Frontal cortex (tissue), 4 donors: ENCODE data around the gene IFITM10. TPM values are rescaled to one million over a fixed set of nuclear protein-coding genes. Genes with fewer than 3 reads are reported as not detected.

Experiments
- DNase-seq, 2 donors: peaks; one replicate each; pipeline ENCODE4 v3.0.0; 2012; ENCODE audit warnings: low spot score in 2 of 2
- FAIRE-seq: peaks from 2 replicates; lab custom pipeline; 2012; peaks lifted over from hg19 to GRCh38; lab: Jason Lieb, UNC
- total RNA-seq: library from RNA; depleted of rRNA; stranded (reverse); fragments of >200 nt; gene quantifications from one replicate; pipeline ENCODE4 v1.2.3, GENCODE V29; 2014
- donor health status: control.
- donor health status: control.
- donor health status: control.

Gene IFITM10
- total RNA-seq, 1 donor from 2014 or later, result 0.41 TPM

DNA sequence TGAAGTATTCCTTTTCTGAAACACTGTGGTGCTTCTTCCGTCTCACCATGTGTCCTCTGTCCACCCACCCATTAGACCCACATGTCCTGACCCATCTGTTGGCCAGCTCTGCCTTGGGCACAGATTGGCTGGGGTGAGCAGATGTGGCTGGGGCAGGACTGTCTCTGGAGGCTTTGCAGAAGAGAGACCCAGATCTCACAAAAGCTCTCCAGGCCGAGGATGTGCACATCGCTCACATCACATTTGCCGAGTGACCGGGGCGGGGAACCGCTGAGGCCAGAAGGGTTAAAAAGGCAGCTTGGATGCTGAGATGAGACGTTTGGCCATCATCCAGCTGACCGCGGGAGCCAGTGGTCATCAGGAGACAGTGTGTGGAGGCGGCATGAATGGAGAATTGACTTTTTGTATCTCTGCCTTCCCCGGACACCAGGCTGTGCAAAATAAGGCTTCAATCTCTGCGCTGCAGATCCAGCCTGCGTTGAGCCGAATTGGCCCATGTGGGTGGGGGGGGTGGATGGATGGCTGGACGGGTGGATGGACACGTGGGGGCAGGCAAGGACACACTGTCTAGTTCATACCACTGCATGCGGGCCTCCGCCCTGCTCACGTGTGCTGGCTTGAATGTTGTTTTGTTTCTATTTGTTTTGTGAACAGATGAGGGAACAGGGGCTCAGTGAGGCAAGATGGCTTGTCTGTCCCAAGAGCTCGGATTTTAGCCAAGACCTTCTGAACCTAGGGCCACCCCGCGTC is 6.1 kb downstream of the IFITM10 start:
- FAIRE-seq (no peak), DNase-seq (peak; percentile 53 to 70)

DNA sequence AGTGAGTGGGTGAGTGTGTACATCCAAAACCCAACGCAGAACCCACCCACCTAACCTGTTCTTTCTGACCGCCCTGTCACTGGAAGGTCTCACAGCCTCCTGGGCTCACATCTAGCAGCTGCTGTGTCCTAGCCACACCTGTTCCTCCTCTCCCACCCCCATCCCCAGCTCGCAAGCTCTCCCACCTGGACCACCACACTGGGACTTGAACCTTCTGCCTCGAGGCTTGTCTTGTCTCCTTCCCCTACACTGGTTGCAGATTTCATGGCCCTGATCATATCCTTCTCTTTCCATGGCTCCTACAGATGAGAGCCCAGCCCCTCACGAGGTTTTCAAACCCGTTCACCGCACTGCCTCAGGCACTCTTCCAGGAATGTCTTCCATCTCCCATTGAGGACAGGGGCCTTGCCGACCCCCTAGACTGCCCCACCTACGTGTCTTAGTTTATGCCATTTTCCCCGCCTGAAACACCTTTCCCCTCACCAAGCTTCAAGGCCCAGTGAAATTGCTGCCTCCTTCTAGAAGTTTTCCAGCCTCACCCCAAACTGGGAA is 6.7 kb downstream of the IFITM10 start:
- no peak for FAIRE-seq
- no peak for DNase-seq

DNA sequence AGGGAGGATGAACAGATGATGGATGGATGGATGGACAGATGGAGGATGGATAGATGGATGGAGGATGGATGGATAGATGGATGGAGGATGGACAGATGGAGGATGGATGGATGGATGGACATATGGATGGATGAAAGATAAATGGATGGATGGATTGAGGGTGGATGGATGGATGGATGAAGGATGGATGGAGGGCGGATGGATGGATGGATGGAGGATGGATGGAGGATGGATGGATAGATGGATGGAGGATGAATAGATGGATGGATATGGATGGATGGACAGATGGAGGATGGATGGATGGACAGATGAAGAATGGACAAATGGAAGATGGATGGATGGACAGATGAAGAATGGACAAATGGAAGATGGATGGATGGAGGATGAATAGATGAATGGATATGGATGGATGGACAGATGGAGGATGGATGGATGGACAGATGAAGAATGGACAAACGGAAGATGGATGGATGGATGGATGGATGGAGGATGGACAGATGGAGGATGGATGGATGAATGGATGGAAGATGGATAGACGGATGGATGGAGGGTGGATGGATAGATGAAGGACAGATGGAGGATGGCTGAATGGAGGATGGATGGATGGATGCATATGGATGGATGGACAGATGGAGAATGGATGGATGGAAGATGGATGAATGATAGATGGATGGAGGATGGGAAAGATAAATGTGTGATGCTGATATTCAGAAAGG is 7.4 kb downstream of the IFITM10 start:
- FAIRE-seq, result no peak
- DNase-seq, result no peak

DNA sequence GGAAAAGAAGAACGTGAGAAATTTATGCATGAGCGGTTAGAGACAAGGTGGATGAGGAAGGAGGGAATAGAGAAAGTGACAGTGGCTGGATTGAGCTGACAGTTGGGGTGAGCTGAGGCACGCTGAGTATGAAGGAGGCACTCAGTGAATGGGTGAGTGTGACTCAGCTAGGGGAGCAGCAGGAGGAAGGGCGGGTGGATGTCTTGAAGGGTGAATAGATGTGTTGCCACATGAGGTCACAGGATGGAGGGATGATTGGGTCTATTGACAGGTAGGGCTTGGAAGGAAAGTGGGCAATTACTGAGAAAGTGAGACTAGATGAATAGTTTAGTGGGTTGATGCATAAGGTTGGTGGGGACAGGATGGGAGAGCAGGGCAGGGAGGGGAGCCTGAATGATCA is 8.0 kb downstream of the IFITM10 start:
- DNase-seq (no peak), FAIRE-seq (no peak)

DNA sequence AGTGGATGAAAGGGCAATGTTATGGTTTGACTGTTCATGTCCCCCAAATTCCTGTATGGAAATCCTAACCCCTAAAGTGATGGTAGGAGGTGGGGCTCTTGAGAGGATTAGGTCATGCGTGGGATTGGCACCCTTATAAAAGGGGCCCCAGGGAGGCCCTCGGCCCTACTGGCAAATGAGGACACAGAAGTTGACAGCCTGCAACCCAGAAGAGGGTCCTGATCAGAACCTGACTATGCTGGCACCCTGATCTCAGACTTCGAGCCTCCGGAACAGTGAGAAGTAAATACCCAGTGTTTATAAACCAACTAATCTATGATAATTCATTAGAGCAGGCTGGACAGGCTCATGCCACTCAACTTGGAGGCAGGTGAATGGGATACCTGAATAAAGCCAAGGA is 8.7 kb downstream of the IFITM10 start:
- DNase-seq (no peak), FAIRE-seq (no peak)

DNA sequence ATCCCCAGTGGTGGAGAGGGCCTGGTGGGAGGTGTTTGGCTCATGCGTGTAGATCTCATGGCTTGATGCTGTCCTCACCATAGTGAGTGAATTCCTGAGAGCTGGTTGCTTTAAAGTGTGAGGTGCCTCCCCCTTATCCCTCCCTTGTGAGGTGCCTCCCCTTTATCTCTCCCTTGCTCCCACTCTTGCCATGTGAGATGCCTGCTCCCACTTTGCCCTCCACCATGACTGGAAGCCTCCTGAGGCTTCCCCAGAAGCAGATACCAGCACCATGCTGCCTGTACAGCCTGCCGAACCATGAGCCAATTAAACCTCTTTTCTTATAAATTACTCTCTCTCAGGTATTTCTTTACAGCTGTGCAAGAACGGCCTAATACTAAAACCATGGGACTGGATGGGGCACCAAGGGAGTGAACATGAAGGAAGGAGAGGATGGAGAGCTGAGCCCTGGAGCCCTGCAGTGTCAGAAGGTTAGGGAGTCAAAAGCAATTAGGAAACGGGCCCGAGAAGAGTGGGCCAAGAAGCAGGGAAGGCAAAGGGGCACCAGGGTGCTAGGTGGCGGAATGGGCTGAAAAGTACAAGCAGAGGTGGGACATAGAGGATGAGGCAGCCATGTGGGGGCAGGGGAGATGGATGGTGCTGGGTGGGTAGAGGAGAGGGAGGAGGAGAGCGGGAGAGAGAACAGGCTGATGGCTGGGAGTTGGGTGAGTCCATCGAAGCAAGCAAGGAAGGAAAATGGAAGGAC is 9.4 kb downstream of the IFITM10 start:
- DNase-seq (no peak), FAIRE-seq (no peak)

DNA sequence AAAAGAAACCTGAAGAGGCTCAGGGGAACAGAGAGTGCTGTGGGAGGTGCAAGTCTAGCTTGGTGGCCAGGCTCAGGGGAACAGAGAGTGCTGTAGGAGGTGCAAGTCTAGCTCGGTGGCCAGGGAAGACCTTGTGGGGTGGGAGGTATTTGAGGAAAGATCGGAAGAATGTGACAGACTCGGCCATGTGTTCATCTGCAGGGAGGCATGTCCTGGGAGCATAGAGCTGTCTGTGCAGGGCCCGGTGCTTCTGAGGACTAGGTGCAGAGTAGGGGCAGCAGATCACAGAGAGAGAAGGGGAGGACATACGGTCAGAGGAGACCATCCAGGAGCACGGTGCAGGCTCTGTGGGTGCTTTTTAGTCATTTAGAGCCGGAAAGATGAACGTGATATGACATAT is 10.8 kb downstream of the IFITM10 start:
- DNase-seq (peak in 1 of 2 donors; percentile 13), FAIRE-seq (no peak)

DNA sequence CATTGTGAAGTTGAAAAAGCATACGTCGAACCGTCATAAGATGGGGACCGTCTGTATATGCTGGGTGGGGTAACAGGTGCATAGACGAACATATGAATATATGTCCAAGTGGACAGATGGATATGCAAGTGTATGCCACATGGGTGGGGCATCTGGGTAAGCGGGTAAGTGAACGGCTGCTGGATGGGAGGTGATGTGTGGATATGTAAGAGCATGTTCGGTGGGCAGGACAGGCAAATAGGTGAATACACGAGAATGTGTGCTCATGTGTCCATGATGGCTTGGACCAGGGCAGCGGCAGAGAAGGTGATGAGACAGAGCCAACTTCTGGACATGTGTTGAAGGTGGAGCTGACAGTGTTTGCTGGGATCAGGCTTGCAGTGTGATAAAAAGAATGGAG is 12.0 kb downstream of the IFITM10 start:
- no peak for FAIRE-seq
- no peak for DNase-seq

DNA sequence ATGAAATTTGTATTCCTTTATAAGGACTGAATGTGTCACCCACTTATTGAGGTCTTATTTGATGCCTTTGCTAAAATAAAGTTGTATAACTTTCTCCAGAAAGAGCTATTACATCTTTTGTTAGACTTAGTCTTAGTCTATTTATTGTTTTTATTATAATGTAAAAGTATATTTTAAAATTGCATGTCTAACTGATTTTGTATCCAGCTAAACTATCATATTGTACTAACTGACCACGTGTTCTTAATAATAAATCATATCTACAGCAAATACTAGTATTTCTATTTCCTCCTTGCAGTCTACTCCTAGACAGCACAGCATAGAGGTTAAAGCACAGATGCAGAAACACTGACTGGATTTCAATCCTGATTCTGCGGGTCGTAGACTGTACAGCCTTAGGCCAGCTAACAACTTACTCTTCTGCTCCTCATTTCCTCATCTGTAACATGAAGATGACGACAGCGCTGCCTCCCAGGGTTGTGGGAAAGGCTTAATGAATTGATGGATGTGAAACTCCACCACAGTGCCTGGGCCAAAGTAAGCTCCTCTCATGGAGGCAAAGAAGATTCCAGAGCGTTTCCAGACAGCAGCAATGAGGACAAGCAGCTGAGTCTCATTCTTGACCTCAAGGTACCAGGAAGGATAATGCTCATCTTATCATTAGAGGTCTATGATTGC is 13.2 kb downstream of the IFITM10 start:
- FAIRE-seq, result no peak
- no peak for DNase-seq

DNA sequence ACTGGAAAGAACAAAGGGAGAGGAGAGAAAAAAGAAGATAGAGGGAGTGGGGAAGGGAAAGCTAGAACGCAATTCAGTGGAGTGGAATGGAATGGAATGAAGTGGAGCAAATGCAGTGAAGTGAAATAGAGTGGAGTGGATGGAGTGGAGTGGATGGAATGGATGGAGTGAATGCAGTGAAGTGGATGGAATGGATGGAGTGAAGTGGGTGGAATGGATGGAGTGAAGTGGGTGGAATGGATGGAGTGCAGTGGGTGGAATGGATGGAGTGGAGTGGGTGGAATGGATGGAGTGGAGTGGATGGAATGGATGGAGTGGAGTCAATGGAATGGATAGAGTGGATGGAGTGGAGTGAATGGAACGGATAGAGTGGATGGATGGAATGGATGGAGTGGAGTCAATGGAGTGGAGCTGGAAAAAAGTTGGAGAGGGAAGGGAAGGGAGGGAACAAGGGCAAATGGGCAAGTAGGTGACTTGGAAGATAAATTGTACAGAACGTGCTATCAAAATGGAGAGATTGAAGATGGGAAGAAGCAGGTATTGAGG is 13.9 kb downstream of the IFITM10 start:
- no peak for FAIRE-seq
- DNase-seq, result no peak

DNA sequence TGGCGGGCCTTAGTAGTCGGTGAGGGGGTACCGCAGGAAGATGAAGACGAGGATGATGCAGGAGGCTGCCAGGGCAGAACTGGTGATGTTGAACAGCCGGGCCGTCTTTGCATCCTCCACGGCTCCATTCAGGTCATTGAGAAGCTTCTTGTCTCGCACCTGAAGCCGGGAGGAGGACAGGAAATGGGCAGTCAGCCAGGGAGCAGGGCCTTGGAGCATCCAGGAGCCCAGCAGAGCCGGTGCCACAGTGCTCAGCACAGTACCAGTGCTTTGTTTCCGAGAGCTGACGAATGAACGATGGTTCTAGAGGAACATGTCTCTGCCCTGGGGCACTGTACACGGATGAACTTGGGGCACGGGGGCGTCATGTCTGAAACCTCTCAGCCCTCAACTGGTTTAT is 15.1 kb downstream of the IFITM10 start:
- DNase-seq, result no peak
- no peak for FAIRE-seq

DNA sequence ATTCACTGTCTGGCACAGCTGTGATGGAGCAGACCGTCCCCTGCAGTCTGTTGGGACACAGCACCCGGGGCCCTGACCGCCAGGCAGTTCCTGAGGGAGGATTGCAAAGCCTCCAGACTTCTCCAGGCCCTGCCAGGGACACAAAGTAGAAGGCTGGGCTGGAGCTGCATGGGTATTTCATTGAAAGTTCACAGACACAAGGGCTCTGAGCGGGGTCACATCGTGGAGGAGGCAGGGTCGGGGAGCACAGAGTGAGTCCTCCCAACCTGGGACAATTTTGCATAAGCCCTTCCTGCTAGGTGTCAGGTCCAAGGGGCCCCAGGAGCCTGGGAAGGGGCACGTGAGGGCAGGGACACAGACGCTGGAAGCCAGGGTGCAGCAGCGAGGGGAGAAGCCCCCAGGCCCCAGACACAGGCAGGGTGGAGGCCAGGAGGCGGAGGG is 15.7 kb downstream of the IFITM10 start:
- FAIRE-seq (no peak), DNase-seq (no peak)

DNA sequence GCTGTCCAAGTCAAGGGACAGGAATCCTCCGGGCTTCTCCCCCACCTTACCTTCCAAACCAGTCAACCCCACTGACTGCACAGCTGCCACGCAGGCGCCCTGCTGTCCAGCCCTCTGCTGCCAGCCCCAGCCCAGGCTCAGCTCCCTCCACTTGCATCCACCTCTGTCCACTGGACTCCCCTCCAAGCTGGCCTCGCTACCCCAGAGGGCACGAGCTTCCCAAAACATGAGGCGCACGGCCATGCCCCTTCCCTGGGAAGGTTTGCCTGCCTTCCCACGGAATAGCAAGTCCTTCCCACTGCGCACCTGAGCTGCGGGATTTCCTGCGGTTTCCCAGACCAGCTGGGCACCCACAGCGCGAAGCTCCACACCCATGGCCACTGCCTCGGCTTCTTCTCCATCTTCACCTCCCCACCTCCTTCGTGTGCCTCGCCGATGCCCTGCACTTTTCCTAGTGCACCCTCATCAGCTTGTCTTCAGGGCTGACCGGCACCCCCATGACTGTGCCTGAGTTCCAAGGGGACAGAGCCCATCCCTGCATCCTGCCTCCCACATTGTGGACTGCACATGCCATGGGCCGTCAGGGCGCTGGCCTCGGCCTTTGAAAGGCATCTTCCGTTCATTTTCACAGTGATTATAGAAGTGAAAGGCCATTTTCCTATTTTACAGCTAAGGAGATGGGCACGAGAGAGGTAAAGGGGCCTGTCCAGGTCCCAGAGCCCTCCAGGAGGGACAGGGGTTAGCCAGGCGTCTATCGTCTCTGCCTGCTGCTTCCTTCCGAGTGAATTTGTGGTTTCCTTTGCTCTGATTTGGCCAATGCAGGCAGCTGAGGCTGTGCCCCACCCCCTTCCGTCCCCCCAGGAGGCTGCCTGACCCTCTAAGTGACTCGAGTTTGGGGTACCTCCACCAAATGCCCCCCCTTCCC is 16.4 kb downstream of the IFITM10 start:
- DNase-seq (no peak), FAIRE-seq (no peak)

DNA sequence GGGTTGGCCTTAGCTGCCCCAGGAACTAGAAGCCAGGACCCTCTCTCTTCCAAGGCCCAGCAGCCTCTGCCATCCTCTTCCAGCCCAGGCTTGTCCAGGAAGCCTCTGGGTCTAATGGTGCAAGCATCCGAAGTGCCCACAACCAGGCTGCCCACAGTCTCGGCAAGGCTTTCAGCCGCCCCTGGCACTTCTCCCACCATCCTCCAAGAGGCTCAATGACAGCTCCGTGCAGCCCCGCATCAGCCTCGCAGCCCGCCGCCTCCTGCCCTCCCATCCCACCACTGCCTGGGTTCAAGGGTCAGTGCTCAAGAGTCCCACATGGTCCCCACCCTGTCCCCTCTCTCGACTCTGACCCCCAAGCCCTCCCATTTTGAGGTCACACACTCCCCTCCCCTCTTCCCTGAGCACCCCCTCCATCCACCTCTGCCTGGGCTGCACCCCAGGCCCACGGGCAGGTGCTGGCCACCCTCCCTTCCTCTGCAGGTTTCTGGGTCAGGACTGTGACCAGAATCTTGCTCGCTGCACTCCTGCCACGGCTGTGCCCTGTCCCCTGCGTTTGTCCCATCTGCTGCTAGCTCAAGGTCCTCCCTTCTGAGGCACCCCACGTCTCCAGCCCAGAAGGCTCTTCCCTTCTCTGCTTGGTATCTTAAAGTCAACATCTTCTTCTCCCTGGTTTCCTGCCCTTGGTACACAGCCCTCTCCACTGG is 17.2 kb downstream of the IFITM10 start:
- FAIRE-seq, result no peak
- no peak for DNase-seq

DNA sequence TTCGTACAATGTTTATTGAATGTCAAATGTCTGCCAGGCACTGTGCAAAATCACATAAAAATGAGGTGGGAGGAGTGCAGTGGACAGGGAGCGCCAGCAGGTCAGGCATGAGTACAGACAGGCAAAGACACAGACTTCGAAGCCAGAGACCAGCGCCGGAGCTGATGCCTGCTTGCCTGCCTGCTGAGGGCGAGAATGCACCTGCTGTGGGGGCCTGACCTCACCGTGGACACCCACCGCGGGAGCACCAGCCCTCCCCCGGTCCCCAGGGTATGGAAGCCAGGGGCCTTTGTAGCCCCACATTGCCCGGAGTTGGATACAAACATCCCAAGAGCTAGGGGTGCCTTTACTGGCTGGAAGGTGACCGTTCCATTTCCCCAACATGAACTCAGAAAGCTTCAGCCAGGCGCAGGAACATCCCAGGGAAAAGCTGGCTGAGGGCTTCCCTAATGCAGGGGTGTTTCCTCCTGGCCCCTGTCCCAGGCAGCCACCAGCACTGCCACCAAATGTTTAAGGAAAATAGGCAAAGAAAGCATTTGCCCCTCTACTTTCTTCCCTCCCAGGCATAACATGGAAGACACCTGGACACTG is 17.9 kb downstream of the IFITM10 start:
- DNase-seq (no peak), FAIRE-seq (no peak)

DNA sequence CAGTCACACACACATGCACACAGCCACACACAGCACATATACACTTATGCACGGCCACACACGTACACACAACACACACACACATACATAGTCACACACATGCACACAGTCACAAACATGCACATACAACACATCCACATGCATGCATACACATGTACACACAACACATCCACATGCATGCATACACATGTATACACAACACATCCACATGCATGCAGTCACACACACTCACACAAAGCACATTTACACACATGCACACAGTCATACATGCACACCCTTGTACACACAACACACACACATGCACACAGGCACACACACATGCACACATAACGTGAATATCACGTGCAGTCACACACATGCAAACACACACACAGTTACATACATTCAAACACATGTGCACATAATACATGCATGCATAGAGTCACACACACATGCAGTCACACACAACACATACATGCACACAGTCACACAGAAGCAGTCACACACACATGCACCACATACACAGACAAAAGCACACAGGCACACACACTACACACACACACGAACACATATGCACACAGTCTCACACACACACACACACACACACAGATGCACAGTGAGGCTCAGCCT is 18.8 kb downstream of the IFITM10 start:
- DNase-seq, result no peak
- no peak for FAIRE-seq

DNA sequence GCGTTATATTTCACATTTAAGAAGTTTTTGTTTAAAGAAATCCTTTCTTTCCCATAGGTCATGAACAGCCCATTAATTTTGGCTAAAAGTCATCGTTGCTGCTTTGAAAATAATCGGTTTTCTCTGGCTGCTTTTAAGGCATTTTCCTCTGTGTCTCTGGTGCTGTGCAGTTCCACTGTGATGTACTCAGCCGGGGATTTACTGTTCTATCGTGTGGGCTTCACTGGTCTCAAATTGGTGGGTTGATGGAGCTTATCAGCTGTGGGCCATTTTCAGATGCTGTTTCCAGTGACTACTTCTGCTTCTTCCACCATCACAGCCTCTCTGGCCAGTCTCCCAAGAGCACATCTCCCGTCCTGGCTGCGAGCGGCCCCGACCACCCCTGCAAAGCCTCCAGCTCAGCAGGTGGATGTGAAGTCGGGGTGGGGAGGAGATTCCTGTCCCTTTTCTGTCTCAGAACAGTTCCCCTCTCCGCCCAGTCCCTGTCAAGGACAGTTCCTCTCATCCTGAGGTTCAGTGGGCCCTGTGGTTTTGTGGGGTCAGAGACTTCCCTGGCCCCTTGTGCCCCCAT is 20.3 kb downstream of the IFITM10 start:
- DNase-seq (no peak), FAIRE-seq (no peak)
